A673 (cell line): ENCODE measurements around the gene ICE1. TPM values are rescaled to one million over a fixed set of nuclear protein-coding genes. Genes with fewer than 3 reads are reported as not detected.

ENCODE experiments used
- BruUV-seq: library from RNA; stranded (reverse); fragments of 400-500 nt; replicated peaks from 2 replicates; lab custom pipeline; 2021; lab: Mats Ljungman, UMichigan
- CTCF ChIA-PET: fragments of 300-600 bp; sonication (Branson Sonifier 250); formaldehyde crosslinking; loops from one replicate; lab custom pipeline; 2022; ENCODE audit warnings: antibody characterized with exemption; lab: Charles Lee
- POLR2A ChIA-PET: fragments of 300-600 bp; sonication (Branson Sonifier 250); formaldehyde crosslinking; loops from one replicate; lab custom pipeline; 2022; ENCODE audit warnings: antibody characterized with exemption; ENCODE audit not compliant: low non-redundant PET; lab: Charles Lee
- DNase-seq: peaks from one replicate; pipeline ENCODE4 v3.0.0-alpha.2; 2015; ENCODE audit warnings: low spot score
- H3K27ac ChIP-seq: fragments of 200-600 bp; sonication (generic); 2 replicates; pipeline ENCODE4 v1.5.1; 2016; ENCODE audit warnings: mixed run types, low read depth, mild to moderate bottlenecking, mixed read lengths, antibody characterized with exemption, low read length; ENCODE audit not compliant: poor library complexity, severe bottlenecking
- H3K27me3 ChIP-seq: fragments of 200-600 bp; sonication (generic); replicated peaks from 2 replicates; pipeline ENCODE4 v1.6.1; 2017; ENCODE audit warnings: mixed run types, low read depth, mild to moderate bottlenecking, mixed read lengths, antibody characterized with exemption, low read length; ENCODE audit not compliant: insufficient read depth, poor library complexity
- H3K36me3 ChIP-seq: fragments of 200-600 bp; sonication (generic); 2 replicates; pipeline ENCODE4 v1.6.1; 2016; ENCODE audit warnings: mixed run types, mild to moderate bottlenecking, mixed read lengths, antibody characterized with exemption, low read length; ENCODE audit not compliant: insufficient read depth, poor library complexity, severe bottlenecking
- H3K4me1 ChIP-seq: fragments of 200-600 bp; sonication (generic); 2 replicates; pipeline ENCODE4 v1.6.1; 2017; ENCODE audit warnings: mixed run types, mild to moderate bottlenecking, mixed read lengths, antibody characterized with exemption, low read length; ENCODE audit not compliant: insufficient read depth, poor library complexity, severe bottlenecking
- H3K4me3 ChIP-seq: fragments of 200-600 bp; sonication (generic); 2 replicates; pipeline ENCODE4 v1.5.1; 2016; ENCODE audit warnings: low read depth, mixed run types, mild to moderate bottlenecking, mixed read lengths, low read length; ENCODE audit not compliant: poor library complexity, severe bottlenecking
- H3K9me3 ChIP-seq: fragments of 200-600 bp; sonication (generic); 2 replicates; pipeline ENCODE4 v1.6.1; 2016; ENCODE audit warnings: mixed run types, low read depth, mild to moderate bottlenecking, mixed read lengths, antibody characterized with exemption, low read length; ENCODE audit not compliant: poor library complexity, severe bottlenecking
- CTCF ChIP-seq: fragments of 300-800, 200-600 bp; sonication (generic); conservative IDR thresholded peaks from 2 replicates; pipeline ENCODE4 v1.5.1; 2017; ENCODE audit warnings: low read depth, mild to moderate bottlenecking, antibody characterized with exemption, low read length, moderate library complexity, mixed read lengths
- EZH2 ChIP-seq: fragments of 200-600 bp; sonication (generic); IDR thresholded peaks from 2 replicates; pipeline ENCODE4 v1.6.1; 2017; ENCODE audit warnings: borderline replicate concordance, low read depth, mild to moderate bottlenecking, mixed read lengths, antibody characterized with exemption, low read length; ENCODE audit not compliant: poor library complexity, severe bottlenecking
- intact Hi-C: fragments of 100-400 bp; cut with micrococcal nuclease; formaldehyde crosslinking; loops from one replicate; pipeline ENCODE4 v1.10.0; 2022; ENCODE audit not compliant: unreplicated experiment
- total RNA-seq: library from RNA; stranded (reverse); gene quantifications from 2 replicates; pipeline ENCODE4 v1.2.3, GENCODE V29; 2021

The ICE1 gene
- total RNA-seq, 1 experiment from 2014 or later = 37.2 TPM

DNA sequence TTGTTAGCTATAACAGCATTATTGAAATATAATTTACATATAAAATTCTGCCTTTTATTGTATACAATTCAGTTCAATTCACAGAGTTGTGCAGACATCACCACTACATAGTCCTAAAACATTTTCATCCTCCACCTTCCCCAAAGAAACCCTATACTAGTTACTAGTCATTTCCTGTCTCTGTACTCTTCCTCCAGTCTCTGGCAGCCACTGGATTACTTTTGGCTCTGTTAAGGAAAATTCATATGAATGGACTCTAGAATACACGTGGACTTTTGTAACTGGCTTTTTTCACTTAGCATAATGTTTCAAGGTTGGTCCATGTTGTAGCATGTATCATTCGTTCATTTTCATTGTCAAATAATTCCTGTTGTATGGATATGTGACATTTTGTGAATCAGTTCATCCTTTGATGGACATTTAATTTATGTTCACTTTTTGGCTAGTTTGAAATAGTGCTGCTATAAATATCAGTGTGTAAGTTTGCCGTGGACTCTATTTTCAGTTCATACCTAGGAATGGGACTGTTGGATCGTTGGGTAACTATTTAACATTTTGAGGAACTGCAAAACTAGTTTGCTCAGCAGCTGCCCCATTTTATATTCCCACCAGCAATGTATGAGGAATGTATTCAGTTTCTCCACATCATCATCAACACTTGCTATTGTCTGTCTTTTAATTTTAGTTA, 9.7 kb downstream of the ICE1 start:
- TF ChIP-seq EZH2 = no peak
- TF ChIP-seq CTCF = no peak
- no peaks in the 10 kb centered on the region for H3K36me3 ChIP-seq
- ChIA-PET POLR2A (no interaction called here), CTCF (no interaction called here)
- H3K4me3 ChIP-seq = no peak overlapping the region
- no peaks in the 10 kb centered on the region for H3K27me3 ChIP-seq
- no TSS peak for BruUV-seq
- no peaks in the 10 kb centered on the region for H3K9me3 ChIP-seq
- intact Hi-C loops = no loop called here
- H3K27ac ChIP-seq = no peak overlapping the region
- peaks cover 5% of the 10 kb centered on the region for H3K4me1 ChIP-seq
- peak; percentile 22 for DNase-seq

GRCh38 chr5:5436203-5436760, 13.8 kb downstream of the ICE1 start:
- CTCF ChIA-PET = no interaction called here
- intact Hi-C loops = no loop called here

More at GRCh38 chr5:5436203-5436760, 13.8 kb downstream of the ICE1 start:
- Histone ChIP-seq H3K9me3 (no peaks in the 10 kb centered on the region), H3K27ac (no peak overlapping the region), H3K27me3 (no peaks in the 10 kb centered on the region), H3K4me3 (no peak overlapping the region), H3K4me1 (peaks cover 5% of the 10 kb centered on the region), H3K36me3 (no peaks in the 10 kb centered on the region)
- TF ChIP-seq CTCF (no peak), EZH2 (no peak)
- DNase-seq = no peak
- POLR2A ChIA-PET = no interaction called here
- no TSS peak for BruUV-seq
